GM19397 (cell line): ENCODE measurements around the gene AP1M2.
"Not testable (repeated sequence)": the region's sequence is repeated elsewhere in the genome, so short reads cannot be mapped to it uniquely, and the experiment has no call there.

Experiments used
- ATAC-seq: cut with Tn5 transposase; IDR thresholded peaks from one replicate; pipeline ENCODE4 v1.9.1; 2021; ENCODE audit warnings: mild to moderate bottlenecking, moderate library complexity; ENCODE audit not compliant: unreplicated experiment

Gene AP1M2

DNA sequence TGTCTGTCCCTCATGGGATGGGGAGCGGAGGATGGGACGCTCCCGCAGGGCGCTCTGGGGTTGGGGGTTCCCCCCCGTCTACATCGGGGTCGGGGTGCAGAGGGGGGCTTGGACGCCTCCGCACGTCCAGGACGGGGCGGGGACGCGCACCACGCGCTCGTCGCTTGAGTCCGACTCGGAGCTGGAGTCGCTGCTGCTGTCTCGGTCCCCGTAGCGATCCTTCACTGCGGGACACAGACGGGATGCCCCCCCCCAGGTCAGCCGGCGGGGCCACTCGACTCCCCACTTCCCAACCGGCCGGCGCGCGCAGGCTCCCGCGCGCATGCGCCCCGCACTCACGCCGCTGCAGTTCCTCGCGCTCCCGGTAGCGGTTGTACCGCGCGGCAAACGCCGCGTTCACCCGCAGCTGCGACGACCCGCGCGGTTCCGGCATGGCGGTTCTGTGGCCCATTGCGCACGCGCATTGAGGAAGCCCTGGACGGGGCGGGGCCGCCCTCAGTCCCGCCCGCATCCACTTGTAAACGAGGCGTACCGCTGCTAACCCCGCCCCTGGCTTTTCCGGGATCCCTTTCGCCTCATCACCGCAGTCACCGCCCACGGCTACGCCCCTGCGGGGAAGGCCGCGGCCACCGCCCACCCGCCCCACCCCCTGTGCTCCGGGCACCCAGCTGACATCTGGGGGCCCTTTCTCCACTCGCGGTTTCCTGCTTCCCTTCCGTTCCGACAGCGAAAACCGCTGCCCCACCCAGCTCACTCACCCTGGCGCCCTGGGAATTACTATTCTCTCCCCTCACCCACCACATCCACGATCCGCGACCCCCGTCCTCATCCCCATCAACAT is 21.3 kb downstream of the AP1M2 start, which contains the start of gene KRI1:
TSS of gene KRI1 (minus strand) at position 444 of the 841 bp plus-strand sequence. CDS start at position 433, 11 bp downstream.
- ATAC-seq: peak; percentile 50

DNA sequence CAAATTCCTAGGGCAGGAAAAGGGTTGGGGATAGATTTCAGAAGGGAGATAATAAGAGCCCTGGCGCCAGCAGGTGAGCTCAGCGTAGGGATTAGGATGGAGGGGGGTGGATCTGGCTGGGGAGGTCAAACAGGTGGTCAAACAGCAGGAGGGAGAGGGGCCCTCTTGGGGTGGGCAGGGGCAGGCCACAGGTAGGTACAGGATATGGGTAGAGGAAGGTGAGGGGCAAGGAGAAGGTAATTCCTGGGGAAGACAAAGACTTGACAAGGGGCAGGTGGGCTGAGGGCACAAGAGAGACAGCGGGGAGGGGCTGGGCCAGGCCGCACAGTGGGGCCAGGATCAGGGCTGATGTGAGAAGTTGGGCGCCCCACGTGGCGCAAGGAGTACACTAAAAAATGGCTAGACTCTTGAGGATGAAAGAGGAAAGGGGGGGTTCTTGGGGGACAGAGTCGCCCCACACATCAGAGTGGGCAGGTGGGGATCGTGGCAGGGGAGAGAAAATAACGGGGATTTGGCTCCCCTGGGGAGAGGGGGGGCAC is 22.0 kb downstream of the AP1M2 start:
- ATAC-seq: no peak

DNA sequence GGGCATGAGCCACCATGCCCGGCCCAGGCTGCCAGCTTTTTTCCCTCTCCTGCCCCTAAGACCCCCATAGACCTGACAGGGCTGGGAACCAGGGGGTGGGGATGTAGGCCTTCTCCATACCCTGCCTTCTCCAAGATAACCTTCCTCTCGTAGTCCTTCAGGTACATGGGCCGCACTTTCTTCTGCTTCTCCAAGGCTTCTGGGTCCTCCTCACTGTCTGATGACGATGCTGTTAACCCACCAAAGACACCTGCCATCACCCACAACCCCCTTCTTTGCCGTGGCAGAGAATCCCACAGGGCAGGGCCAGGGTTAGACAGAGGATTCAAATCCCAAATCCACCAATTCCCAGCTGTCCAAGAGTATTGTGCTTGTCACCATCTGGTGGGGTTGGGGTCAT is 24.5 kb downstream of the AP1M2 start:
- no peak for ATAC-seq

DNA sequence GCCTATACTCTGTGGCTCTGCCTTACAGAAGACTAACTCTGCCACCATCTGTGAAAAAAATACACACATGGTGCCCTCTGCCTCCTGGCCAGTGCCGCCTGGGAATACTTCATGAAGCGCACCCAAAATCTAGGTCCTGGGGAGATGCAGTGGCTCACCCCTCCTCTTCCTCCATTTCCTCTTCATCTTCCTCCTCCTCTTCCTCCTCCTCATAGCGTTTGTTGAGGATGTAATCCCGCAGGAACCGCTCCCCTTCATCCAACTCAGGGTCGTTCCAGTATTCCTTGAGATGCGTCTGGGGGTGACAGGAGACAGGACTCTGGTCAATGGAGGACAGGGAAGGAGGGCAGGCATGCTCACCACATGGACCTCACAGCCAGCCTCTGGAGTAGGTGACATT is 27.0 kb downstream of the AP1M2 start:
- no peak for ATAC-seq

DNA sequence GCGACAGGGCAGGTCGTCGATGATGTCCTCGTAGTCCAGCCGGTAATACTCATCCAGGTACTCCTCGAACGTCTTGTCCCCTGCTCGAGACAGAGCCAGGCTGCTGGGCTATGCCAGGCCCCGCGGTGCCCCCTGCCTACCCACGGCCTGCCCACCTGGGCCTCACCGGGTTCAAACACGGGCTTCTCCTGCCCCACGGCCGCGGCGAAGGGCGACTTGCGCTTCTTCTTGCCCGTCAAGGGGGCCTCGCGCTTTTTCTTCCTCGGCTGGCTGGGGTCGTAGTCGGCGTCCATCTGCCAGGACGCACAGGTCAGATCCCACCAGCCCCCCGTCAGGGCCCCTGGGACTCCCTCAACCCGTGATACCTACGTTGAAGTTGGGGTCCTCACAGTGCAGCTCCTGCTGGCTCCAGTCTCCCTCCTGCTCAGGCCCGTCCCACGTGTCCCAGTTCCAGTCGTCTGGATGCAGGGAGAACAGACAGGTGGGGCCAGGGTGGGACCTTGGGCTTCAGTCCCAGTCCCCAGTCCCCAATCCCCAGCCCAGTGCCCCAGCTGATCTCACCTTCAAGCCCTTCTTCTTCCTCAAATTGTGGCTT is 29.4 kb downstream of the AP1M2 start:
- ATAC-seq: no peak

DNA sequence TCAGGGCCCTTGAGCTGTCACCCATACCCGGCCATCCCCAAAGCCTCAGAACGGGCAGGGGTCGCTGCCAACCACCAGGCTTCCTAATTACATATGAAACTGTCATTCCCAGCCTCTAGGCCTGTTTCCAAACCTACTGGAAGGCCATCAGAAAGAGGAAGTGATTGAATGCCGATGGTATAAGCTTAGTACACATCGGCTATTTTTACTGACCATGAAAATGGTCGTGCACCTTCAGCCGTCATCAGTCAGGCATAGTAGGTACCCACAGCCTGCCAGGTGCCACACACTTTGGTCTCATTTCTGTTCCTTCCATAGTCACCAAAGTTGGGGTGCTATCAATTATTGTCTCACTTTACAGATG is 31.5 kb downstream of the AP1M2 start:
- no peak for ATAC-seq

DNA sequence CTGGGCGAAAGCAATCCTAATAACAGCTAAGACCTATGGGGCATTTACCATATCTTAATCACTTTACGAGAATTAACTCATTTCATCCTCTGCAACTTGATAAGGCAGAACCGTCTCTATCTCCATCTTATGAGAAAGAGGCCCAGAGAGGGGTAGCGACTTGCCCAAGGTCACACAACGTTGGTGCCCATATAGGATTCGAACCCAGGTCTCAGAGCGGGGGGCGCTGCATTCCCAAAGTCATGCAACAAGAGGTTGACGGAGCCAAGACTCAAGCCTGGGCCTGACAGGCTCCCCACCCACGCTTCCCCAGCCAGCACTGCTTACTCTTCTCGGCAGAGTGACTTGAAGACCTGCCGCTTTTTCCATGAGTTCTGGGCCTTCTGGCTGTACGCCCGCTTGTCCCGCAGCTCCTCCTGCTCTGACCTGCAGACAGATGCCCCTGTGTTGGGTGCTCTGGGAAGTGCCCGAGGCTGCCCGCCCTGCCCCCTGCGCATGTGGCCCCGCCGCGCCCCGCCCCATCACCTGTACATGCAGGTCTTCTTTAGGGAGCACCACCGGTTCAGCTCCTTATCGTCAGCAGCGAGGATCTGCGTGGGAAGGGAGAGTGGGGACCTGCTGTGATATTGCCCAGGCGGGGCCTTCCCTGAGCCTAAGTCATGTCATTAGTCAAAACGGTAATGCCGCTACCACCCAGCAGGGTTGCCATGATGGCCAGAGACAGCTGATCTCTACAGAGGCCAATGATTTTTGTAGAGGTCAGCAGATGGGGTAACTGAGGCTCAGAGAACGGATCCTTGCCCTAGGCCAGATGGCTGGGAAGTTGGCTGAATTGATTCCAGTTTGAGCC is 32.1 kb downstream of the AP1M2 start:
- no peak for ATAC-seq

DNA sequence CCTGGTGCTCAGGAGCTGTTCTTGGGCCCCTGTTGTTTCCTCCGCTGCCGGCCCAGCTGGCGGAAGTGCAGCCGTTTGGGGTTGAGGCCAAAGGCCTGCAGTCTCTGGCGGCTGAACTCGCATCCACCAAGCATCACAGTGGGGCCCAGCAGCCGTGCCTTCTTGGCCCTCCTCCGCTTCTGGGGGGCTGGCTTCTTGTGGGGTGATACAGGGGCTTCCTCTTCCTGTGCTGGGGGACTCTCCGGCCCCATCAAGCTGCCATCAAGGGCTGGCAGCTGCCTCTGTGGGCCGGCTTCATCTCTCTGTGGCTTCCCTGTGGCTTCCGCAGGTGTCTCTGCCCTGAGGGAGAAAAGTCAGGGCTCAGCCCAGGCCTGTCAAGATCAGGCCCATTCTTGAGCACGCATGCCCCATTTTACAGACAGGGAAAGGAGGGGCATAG is 33.1 kb downstream of the AP1M2 start:
- peak; percentile 61 for ATAC-seq

DNA sequence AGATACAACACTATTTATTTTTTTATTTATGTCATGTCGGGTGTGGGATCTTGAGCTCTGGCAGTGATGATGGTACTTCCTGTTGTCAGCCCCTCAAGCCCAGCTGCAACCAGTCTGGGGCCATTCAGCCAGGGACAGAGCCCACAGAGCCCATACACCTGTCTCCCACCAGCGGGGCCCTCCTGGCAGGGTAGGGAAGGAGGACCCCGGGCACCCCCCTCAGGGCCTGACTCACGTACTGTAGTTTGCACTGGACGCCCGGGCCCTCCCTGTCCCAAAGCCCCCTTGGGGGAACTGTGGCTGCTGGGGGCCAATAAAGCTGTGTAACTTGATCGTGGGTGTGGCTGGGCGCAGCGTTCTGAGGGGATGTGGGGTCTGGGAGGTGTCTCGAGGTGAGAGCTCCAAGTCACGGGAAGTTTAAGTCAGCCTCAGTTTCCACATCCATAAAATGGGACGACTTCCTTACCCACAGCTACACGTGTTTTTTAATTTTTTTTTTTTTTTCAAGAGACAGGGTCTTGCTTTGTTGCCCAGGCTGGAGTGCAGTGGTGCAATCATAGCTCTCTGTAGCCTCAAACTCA is 33.9 kb downstream of the AP1M2 start:
- ATAC-seq: no peak

DNA sequence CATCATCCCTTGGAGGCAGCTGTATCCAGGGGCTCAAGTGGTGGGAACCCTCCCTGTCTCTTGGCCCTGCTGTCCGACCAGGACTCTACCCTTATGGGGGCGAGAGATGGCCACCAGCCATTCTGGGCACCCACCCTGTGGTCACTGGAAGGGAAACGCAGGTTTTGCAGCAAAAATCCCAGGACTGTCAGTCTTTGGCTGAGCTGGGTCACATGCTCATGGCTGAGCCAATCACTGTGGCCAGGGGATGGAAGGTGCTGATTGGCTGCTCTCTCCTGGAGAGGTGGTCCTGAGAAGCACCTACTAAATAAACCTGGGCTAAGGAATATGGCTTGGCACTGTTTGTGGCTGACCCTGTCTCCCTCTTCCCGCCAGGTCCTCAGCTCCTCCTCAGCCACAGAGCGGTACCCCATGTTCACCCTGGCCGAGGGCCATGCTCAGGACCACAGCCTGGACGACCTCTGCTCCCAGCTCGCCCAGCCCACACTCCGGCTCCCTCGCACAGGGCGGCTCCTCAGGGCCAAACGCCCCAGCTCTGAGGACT is 34.5 kb downstream of the AP1M2 start:
- no peak for ATAC-seq

DNA sequence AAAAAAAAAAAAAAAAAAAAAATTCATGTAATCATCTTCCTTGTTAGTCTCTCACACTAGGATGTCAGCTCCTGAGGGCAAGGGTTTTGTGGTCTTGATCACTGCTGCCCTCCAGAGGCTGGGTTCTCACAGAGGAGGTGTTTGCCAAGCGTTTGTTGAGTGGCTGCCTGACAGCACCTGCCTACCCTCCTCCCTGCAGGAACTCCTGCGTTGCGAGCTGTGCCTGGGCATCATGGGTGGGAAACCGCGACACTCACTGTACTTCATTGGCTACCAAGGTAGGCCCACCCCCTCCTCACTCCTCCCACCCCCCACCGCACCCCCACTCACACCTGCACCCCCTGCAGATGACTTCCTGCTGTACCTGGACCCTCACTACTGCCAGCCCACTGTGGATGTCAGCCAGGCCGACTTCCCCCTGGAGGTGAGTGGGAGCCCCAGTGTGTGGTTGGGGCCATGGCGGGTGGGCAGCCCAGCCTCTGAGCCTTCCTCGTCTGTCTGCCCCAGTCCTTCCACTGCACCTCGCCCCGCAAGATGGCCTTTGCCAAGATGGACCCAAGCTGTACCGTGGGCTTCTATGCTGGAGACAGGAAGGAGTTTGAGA is 35.3 kb downstream of the AP1M2 start:
- no peak for ATAC-seq

DNA sequence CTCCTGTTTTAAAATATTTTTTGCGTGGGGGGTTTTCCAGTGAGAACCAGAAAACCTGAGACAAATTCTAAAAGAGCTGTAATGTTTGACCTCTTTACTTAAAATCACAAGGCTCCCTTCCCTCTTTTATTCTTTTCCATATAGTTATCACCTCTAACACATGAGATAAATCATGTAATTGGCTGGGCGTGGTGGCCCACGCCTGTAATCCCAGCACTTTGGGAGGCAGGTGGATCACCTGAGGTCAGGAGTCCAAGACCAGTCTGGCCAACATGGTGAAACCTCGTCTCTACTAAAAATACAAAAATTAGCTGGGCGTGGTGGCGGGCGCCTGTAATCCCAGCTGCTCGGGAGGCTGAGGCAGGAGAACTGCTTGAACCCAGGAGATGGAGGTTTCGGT is 36.1 kb downstream of the AP1M2 start:
- ATAC-seq: not testable (repeated sequence)

DNA sequence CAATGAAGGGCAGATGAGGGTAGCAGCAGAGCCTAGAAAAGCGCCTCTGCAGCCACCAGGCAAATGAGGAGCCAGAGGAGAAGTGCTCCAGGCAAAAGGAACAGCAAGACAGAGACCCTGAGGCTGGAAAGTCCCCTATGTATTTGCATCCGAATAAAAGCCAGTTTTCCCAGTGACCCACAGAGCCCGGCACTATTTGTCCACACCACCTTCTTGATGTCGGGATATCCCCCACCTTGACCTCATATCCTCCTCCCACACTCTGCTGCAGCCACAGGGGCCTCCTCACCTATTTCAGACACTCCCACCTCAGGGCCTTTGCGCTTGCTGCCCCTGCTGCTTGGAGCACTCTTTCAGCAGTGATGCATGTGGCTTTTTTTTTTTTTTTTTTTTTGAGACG is 36.8 kb downstream of the AP1M2 start:
- no peak for ATAC-seq

DNA sequence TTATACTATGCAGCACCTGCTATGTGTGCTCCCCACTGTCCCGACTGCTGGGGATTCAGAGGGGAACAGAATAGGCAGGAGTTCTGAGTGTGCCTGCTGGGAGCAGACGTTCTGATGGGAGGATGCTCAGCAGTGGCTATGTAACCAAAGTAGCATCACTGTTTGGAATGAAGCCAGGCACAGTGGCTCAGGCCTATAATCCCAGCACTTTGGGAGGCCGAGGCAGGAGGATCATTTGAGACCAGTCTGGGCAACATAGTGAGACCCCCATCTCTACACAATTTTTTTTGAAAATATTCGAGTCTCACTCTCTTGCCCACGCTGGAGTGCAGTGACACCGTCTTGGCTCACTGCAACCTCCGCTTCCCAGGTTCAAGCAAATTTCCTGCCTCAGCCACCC is 37.4 kb downstream of the AP1M2 start:
- ATAC-seq: no peak

DNA sequence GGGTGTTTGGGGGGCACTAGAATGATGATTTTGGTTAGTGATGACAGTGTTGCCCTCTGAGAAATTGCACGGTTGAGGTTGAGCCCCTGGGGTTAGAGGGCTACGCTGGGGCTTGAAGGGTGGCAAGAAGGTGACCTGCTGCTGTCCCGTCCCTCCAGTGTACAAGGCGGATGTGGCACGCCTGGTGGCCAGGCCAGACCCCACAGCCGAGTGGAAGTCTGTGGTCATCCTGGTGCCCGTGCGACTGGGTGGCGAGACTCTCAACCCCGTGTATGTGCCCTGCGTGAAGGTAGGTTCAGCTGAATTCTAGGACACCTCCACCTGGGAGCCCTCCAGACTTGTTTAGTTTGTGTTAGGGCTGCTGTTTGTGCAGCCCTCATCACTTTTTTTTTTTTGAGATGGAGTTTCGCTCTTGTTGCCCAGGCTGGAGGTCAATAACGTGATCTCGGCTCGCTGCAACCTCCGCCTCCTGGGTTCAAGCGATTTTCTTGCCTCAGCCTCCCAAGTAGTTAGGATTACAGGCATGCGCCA is 38.3 kb downstream of the AP1M2 start:
- no peak for ATAC-seq

DNA sequence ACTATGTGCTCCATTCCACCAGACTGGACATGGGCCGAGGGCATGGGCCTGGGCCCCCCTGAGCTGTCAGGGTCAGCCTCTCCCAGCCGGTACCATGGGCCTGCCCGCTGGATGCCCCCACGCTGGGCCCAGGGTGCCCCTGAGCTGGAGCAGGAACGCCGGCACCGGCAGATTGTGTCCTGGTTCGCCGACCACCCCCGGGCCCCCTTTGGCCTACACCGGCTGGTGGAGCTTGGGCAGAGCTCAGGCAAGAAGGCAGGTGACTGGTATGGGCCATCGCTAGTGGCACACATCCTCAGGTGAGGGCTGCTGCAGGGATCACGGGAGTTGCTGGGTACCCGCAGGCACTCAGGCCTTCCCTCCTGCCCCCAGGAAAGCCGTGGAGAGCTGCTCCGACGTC is 40.3 kb downstream of the AP1M2 start:
- ATAC-seq: no peak

DNA sequence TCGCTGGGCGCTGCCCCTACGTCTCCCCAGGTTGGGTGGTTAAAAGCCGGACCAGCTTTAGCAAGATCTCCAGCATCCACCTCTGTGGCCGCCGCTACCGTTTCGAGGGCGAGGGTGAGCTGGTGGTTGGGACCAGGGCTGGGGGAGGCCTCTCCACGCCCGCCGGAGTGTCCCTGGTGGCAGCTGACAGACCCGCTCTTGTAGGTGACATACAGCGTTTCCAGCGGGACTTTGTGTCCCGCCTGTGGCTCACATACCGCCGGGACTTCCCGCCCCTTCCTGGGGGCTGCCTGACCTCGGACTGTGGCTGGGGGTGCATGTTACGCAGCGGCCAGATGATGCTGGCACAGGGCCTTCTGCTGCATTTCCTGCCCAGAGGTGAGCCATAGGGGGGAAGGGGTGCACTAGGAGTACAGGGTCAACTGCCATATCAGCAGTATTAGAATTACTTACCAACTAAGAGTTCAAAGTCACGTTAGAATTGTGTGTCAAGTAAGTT is 42.3 kb downstream of the AP1M2 start:
- no peak for ATAC-seq

DNA sequence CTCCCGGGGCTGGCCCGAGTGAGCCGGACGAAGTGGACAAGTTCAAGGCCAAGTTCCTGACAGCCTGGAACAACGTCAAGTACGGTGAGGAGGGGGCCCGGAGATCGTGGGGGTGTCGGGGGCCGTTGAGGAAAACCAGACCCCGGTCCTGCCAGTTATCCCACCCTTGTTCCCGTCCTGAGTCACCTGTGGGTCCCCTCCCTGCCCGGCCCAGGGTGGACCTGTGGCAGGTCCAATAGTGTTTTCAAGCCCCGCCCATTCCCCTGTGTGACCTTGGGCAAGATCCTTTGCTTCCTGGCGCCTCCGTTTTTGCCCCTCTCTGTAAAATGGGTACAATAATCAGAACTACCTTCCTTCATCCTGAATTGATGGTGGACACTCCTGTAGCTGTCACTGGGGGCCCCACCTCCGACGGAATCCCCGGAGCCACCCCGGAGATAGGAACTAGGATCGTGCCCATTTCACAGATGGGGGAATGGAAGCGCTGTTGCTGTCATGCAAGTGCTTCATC is 42.8 kb downstream of the AP1M2 start:
- ATAC-seq: peak; percentile 6

DNA sequence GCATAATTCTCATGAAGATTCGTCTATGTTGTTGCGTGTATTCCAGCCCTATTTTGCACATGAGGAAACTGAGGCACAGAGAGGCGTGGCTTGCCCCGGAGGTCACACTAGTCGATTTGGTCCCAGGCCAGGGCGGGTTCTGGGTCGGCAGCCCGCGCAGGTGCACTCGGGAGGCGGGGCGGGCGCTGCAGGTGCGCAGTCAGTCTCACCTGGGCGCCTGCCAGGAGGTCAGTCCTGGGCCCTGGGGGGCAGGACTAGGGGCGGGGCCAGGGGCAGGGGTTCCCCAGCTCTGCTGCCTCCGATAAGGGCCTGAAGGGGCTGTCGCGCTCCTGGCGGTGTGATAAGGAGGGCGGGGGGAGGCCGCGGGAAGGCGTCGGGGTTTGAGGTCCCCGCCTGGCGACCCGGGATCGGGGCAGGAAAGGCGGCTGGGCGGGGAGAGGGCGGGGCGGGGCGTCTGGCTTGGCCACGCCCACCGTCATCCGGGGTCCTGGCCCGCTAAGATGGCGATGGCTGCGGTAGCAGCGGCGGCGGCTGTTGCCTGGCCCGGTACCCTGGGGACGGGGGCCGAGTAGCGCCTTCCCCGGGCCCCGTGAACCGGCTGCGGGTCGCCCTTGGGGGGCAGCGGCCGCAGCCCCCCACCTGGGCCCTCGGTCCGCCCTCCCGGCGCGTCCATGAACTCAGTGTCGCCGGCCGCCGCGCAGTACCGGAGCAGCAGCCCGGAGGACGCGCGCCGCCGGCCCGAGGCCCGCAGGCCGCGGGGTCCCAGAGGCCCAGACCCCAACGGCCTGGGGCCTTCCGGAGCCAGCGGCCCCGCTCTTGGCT is 43.5 kb downstream of the AP1M2 start, which contains the start of gene ATG4D:
TSS of gene ATG4D (plus strand) at position 485 of the 822 bp plus-strand sequence. CDS start at position 672, 187 bp downstream.
- ATAC-seq: peak; percentile 82
